ENCODE results near the gene IL1A.

Gene IL1A

DNA sequence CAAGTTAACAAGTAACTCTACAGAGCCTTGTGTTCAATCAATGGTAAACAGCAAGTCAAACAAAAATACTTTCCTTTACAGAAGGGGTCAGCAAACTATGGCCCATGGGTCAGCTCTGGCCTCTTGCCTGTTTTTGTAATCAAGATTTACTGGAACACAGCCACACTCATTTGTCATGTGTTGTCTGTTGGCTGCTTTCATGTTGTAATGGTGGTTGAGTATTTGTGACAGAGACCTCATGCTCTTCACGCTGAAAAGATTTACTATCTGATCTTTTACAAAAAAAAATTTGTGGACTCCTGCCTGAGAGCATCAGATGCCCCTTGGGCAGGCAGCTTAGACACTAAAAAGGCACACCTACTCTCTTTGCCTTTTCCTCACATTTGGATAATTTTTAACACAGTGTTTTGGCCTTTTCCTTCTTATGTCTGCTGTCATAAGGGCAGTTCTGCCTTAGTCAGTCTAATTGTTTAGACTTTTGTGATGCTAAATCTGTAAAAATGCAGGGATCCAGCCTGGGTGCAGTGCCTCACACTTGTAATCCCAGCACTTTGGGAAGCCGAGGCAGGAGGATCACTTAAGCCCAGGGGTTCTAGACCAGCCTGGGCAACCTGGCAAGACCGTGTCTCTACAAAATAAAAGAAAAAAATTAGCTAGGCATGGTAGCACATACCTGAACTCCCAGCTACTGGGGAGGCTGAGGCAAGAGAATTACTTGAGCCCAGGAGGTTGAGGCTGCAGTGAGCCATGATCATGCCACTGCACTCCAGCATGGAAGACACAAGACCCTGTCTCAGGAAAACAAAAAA is 34.0 kb upstream of the IL1A start:
- DNase-seq: no peak

DNA sequence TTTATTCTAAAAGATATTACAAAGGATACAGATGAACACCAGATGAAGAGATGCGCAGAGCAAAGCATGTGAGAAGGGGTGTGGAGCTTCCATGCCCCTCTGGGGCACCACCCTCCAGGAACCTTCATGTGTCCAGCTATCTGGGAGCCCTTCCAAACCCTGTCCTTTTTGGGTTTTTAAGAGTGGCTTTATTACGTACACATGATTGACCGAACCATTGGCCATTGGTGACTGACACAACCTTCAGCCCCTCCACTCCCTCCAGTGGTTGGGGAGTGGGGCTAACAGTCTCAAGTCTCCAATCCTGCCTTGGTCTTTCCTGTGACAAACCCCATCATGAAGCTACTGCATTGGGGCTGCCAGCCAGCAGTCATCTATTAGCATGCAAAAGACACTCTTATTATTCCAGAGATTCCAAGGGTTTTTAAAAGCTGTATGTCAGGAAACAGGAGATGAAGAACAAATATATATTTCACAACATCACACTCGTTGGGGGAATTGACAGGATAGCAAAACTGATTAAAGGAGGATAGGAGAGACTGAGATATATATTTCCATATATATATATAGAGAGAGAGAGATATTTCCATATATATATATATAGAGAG is 32.9 kb upstream of the IL1A start:
- DNase-seq: no peak

DNA sequence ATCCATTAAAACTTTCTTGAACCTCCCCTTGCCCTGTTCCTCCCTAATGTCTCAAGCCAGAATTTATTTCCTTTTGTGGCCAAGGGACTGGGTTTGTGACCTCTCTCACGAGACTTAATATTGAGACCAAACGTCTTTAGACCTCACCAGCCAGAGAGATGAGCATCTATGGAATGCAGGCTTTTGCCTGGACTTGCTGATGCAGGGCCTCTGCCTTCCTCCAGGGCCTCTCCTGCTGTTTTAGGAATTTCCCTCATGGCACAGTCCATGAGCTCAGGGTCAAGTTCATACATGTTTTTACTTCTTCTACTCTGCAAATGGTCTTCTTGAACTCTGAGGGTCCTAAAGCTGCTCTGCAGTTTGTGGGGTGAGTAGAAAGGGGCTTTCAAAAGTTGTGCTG is 30.0 kb upstream of the IL1A start:
- peak; percentile 54 for DNase-seq

- no peak for DNase-seq
Measured at GRCh38 chr2:112813280-112813966, 29.1 kb upstream of the IL1A start.

DNA sequence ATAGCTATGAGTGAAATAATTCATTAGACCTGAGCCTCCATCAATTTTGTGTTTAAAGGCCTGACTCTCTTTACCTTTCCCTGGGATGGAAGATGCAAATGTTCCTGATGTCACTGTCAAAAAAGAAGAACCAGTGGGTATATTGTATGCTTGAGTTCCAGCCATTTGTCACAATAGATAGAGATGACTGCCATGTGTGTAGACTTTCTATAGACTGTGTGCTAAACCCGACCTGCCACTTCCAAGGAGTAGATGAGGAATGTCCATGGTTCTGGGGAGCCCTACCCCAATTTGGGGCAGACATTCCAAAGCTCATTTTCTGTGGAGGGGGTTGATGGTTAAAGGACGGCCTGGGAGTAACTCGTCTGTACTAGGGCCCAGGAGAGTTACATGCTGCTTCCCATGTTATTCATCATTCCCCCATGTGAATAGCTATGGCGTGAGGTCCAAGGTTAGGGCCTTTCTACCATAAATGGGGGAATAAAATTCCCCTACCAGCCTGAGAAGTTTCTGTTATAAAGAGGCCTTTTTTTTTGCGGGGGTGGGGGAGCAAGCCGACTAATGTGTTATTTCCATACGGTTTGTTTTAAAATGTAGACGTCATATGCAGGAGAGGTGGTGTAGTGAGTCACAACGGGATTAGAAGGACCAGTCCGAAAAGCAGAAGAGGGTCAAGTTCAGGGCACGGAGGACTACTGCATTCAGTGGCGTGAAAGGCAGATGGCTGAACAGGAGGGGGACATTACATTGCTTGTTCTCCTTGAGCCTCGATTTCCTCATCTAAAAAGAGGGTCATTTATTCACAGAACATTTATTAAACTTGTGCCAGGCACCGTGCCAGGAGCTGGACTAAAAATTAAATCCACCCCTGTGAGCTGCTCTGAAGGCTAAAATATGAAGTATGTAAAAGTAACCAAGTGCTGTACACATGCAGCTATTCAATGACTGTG is 28.3 kb upstream of the IL1A start:
- DNase-seq: no peak

DNA sequence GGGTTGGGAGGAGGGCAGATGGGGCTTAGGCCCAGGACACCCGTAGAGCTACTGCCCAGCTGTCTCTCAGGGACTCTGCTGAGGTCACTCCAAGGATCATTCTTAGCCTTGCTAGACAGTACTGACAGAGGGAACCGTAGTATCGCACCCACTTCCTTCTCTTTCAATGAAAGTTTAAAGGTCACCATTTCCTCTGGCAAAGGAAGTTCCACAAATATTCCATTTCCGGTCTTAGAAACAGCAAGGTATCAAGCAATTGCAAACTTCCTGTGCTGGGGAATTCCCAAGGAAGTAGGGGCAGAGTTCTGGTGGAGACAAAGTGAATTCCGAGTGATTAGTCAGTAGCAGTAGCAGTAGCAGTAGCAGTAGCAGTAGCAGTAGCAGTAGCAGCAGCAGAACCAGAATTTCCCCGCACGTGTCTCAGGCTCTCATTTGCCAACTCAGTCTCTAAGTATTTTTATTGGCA is 27.6 kb upstream of the IL1A start:
- DNase-seq: no peak

DNA sequence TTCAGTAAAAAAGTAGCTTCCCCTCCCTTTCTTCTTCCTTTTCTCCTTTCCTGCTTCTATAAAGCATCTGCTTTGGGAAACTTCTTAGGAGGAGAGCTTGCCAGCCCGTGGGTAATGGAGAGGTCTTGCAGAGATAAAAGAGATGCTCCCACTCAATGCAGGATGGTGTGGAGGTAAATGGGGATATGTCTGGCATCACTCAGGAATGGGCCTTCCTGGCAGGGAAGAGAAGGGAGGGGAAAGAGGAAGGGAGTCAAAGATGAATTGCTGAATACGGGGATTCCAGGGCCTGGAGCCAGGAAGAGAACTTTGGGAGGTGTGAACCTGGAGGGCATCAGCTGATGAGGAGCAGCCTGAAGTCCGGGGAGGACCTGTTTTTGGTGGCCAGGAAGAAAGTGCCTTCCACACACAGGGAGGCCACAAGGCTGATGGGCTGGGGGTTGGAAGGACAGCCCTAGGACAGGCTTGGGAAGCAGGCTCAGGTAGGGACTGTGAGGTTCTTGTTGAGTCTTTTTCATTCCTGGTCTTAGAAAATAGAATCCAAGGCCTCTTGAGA is 27.1 kb upstream of the IL1A start:
- no peak for DNase-seq

DNA sequence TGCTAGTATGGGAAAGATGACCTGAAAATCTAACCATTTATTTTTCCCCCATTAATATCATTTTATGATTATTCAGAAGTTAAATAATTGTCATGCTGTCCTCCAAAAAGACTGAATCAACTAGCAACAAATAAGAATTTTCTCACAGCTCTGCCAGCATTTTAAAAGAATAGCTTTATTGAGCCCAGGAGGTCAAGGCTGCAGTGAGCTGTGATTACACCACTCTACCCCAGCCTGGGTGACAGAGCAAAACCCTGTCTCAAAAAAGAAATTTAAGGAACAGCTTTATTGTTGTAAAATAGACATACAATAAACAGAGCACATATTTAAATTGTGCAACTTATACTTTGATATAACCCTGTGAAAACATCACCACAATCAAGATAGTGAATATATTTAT is 24.8 kb upstream of the IL1A start:
- DNase-seq: no peak

- DNase-seq: no peak
Measured at GRCh38 chr2:112807233-112807807, 23.0 kb upstream of the IL1A start.

DNA sequence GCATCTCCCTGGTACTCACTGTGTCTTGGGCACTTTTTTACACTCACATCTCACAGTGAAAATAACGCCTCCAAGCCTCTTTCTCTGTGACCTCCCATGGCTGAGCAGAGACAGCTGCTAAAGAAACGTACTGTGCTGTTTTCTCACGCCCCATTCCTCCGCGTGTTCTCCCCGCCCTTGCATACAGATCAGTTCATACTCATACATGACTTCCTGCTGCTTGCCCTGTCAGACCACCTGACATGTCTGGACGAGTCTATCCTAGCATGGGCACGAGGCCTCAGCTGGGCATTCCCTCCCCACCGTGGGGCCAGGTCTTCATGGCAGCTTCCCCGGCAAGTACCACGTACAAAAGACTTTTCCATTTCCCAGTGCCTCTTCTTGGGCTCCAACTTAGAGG is 21.2 kb upstream of the IL1A start:
- DNase-seq: no peak

DNA sequence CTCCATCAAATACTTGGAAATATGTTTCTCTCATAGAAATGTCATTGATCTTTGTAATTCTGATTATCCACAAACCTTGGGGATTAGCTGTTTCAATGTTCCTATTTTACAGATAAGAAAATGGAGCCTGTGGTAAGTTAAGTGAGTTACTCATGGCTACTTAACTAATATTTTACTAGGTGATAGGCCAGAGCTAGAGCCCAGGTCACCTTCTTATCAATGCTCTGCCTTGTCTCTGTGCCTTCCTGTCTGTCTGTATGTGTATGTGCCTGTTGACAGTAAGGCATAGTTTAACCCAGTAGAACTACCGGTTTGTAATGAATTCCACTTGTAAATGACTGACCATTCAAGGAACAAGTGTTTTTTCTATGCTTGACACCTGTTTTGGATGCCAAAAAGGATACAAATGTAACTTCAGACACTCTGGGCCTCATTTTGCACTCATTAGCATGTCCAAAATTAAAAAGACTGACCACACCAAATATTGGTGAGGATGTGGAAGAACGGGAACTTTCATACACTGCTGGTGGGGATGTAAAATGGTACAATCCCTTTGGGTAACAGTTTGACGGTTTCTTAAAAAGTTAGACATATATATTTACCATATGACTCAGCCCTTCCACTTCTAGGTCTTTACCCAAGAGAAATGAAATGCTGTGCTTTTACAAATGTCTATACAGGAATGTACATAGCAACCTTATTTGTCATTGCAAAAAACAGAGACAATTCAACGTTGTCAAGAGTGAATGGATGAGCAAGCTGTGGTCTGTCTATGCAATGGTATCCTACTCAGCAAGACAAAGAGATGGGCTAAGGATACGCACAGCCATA is 19.6 kb upstream of the IL1A start:
- DNase-seq: no peak

DNA sequence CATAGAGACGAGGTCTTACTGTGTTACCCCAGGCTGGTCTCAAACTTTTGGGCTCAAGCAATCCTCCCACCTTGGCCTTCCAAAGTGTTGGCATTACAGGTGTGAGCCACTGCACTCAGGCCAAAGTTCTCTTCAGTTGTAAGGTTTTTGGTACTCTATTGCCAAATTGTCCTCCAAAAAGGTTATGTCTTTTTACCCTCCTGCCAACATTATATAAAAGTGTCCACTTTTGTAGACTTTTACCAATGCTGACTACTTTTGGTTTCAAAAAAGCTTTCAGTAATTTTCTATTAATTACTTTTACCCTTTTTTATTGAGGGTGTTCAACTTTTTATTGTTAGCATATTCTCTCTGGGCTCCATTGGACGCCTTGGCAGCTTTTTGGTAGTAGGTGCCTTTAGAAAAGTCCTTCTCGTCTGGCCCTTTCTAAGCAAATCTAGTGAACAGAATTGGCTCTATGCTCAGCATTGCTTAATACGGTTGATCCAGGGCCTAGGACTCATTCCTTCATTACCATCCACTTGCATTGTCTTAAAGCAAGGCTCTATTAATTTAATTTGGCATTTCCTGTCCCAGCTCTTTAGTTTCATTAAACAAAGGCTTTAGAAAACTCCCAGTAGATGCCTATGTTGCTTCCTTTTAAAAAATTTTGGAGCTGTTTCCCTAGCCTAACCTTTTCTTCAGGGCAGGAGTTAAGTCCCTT is 16.7 kb upstream of the IL1A start:
- DNase-seq: no peak

- DNase-seq: no peak
Measured at GRCh38 chr2:112798979-112799975, 15.0 kb upstream of the IL1A start.

DNA sequence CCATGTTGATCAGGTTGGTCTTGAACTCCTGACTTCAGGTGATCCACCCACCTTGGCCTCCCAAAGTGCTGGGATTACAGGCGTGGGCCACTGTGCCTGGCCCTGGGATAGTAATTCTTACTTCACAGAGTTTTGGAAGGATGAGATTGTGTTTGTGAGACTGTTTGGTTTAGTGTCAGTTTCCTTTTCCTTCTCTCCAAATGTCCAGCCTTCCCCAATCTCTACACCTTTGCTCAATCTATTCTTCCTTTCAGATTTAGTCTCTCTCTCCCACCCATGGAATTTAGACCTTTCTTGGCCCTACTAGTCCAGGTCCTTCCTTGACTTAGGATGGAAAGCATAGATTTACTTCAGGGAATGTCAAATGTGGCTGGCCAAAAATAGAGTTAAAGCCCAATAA is 12.2 kb upstream of the IL1A start:
- no peak for DNase-seq

- DNase-seq: no peak
Measured at GRCh38 chr2:112795774-112796173, 11.5 kb upstream of the IL1A start.

- no peak for DNase-seq
Measured at GRCh38 chr2:112794841-112795240, 10.5 kb upstream of the IL1A start.

DNA sequence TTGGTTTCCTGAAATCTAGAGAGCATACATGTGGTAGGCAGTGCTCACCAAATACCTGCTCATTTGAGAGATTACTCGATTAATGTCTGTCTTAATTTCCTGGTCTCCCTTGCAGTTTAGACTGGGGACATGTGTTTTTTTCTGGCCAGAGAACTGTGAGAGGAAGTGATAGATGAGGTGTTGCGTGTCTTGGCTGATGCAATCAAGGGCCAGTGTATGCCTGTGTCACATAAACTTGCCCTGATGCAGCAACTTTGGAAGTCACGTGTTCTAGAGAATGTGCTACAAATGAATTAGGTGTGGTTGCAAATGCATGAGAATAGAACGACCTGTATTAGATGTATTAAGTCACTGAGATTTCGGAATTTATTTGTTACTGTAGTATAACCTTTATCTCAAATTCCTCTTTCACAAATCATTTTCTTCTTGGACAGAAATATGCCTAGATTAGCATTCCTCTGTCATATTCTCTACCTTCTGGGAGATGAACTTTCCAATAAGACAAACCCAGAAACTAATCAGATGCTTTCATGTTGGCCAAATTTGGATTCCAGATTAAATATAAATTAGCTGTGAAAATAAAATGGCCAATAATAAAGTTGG is 9.9 kb upstream of the IL1A start:
- no peak for DNase-seq

- DNase-seq: no peak
Measured at GRCh38 chr2:112793449-112793978, 9.2 kb upstream of the IL1A start.

- DNase-seq: no peak
Measured at GRCh38 chr2:112792419-112792818, 8.1 kb upstream of the IL1A start.
